Astrocyte of the cerebellum (primary cell): Measurements from ENCODE around the gene DACT1.

ENCODE experiments used
- DNase-seq: peaks from one replicate; pipeline ENCODE4 v3.0.0-alpha.2; 2011; ENCODE audit warnings: low read depth
- H3K4me3 ChIP-seq: 2 replicates; pipeline ENCODE4 v1.5.1; 2011; ENCODE audit warnings: mild to moderate bottlenecking, low read depth, low read length, moderate library complexity
- in situ Hi-C: cut with HindIII; loops from 2 replicates; pipeline ENCODE4 v1.10.0; 2017; ENCODE audit warnings: low sequenced_read_pairs
- TF ChIP-seq, protein P1 (sequence below): IDR thresholded peaks from 2 replicates; pipeline ENCODE4 v1.5.1; 2012; ENCODE audit warnings: low read length, low read depth, moderate library complexity, mild to moderate bottlenecking; ENCODE audit errors: missing control alignments

Gene DACT1

DNA sequence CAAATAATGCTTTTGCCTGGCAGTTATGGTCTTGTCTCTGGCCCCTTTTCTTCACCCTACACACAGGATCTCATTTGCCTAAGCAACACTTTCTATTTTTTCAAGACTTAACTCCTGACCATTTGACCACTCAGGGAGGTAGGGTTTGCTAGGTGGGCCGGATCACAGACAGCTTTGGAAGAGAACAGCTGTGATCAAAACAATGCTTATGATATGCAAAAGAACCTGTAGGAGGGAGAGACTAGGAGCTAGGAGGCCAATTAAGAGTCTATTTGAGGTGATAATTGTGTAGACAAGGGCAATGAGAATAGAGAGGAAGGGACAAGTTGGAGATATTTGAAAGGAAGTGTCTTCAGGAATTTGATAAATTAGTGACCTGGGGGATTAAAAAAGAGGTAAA, 12.3 kb upstream of the DACT1 start:
- H3K4me3 ChIP-seq = no peak overlapping the region
- no peak for DNase-seq
- in situ Hi-C loops = no loop called here
- TF ChIP-seq, protein P1, sequence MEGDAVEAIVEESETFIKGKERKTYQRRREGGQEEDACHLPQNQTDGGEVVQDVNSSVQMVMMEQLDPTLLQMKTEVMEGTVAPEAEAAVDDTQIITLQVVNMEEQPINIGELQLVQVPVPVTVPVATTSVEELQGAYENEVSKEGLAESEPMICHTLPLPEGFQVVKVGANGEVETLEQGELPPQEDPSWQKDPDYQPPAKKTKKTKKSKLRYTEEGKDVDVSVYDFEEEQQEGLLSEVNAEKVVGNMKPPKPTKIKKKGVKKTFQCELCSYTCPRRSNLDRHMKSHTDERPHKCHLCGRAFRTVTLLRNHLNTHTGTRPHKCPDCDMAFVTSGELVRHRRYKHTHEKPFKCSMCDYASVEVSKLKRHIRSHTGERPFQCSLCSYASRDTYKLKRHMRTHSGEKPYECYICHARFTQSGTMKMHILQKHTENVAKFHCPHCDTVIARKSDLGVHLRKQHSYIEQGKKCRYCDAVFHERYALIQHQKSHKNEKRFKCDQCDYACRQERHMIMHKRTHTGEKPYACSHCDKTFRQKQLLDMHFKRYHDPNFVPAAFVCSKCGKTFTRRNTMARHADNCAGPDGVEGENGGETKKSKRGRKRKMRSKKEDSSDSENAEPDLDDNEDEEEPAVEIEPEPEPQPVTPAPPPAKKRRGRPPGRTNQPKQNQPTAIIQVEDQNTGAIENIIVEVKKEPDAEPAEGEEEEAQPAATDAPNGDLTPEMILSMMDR = no peak

DNA sequence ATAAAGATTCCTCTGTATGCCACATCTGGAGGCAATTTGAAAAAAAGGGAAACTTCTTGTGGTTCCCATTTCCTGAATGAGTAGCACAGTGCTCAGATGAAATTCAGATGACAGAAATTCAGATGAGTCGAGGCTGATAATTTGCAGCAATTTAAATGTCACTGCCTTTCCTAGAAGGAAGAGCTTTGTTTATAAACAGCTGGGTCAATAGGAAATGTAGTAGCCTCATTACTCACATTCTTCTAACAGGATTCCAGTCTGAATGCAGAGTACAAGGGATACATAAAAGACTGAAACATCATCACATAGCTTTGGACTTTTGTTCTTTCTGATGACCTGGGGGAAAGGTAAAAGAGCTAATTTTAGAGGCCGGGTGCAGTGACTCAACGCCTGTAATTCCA, 11.3 kb upstream of the DACT1 start:
- TF ChIP-seq, protein P1 = no peak
- DNase-seq = no peak
- H3K4me3 ChIP-seq = no peak overlapping the region
- in situ Hi-C loops = no loop called here

DNA sequence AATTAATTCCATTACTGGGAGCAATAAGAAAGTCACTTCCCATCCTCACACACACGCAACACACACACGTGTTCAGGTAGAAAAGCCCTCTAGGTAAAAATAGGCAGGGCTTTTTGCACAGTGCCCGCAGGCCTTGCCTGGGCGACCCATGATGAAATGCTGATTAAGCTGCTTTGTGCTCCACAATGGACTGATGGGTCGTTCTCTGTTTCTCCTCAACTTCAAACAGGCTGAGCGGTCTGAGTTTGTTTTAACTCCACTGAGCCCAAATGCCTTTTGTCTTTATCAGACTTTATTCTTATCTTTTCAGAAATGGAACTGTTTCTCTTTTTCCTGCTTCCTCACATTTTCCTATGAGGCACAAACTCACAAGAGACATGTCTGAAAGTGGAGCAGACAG, 9.4 kb upstream of the DACT1 start:
- in situ Hi-C loops = no loop called here
- TF ChIP-seq, protein P1 = no peak

DNA sequence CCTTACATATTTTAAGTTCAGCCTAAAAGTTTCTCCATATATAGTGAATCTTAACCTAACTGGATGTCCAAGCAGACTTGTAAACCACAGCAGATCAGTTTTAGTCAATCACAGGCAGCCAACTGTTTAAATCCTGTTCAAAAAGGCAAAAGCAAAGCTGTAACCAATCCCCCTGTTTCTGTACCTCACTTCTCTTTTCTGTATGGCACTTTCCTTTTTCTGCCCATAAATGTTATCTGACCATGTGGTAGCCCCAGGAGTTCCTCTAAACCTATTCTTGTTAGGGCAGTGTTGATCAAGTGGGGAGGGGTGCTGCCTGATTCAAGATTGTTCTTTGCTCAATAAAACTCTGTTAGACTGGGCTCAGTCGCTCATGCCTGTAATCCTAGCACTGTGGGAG, 8.5 kb upstream of the DACT1 start:
- TF ChIP-seq, protein P1 = no peak
- DNase-seq = no peak
- H3K4me3 ChIP-seq = no peak overlapping the region
- in situ Hi-C loops = no loop called here

More for the DNA sequence above, 9.4 kb upstream of the DACT1 start:
- DNase-seq = no peak
- H3K4me3 ChIP-seq = no peak overlapping the region

DNA sequence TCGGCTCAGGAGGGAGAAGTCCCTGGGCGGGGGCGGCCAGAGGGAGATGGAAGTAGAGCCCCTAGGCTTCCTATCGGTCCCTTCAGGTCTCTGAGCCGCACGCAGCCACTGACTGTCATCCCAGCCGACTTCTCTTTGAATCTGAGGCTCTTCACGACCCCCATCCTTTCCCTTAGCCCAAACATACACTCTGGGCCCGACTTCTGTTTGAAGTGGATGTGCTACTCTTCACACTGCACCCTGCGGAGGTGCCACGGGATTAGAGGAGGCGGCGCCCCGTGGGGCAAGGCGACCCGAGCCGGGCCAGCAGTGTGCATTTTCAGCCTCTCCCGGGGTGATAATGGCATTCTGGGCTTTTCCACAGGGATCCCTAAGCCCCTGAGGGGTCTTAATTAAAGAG, 6.0 kb upstream of the DACT1 start:
- in situ Hi-C loops = no loop called here
- no peak overlapping the region for H3K4me3 ChIP-seq
- TF ChIP-seq, protein P1 = no peak
- no peak for DNase-seq

DNA sequence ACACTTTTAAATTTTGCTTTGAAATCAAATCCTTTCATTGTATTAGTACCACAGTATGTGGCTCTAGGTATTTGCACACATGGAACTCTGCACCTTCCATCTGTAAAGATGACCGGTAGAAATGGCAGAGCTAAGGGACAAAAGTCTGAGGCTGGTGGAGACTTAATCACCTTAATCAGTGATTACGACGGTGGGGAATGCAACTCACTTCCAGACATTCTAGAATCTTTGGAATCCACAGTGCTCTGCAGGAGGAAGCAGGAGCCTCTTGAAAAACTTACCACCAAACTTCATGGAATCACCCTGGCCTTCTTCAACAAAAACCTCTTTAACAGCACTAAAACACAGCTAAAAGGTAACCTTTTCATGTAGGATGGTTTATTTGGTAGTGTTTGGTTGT, 3.9 kb upstream of the DACT1 start:
- no peak overlapping the region for H3K4me3 ChIP-seq
- TF ChIP-seq, protein P1 = no peak
- in situ Hi-C loops = no loop called here

DNA sequence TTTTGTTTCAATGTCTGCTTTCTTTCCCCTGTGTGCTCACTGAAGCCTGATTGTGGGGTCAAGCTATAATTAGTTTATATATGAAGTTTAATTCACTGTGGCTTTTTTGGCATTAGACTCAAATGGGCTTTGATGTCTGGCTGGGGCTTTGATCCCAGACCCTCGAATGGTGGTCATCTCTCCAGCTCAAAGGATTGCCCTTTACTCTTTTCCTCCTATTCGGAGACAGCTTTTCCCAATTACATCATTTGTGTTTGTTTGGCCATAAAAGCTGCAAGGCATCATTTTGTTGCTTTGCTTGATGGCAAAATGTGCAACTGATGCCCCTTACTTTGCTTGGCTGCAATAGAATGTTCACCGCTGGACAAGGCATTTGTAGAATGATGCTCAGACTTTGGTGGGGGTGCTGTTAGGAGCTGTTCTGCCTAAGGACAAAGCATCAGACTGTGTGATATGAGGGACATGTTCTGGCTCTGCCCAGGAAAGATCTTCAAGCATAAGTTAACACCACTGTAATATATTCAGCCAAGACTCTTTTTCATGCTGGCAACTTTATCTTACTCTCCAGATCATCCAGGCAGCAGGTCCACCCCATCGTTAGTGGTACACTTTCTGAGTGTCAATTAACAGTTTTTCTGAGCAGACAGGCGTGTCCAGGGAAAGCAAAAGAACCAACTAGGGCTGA, 3.2 kb upstream of the DACT1 start:
- H3K4me3 ChIP-seq = no peak overlapping the region
- in situ Hi-C loops = no loop called here
- DNase-seq = no peak
- TF ChIP-seq, protein P1 = no peak

More for the DNA sequence above, 3.9 kb upstream of the DACT1 start:
- DNase-seq = no peak
